WI38 (cell line): ENCODE results near the gene MACROD2.

Experiments
- H3K4me3 ChIP-seq: 2 replicates; pipeline ENCODE4 v1.5.1; 2011; ENCODE audit warnings: low read depth, mild to moderate bottlenecking, control low read depth, low read length
- CTCF ChIP-seq: IDR thresholded peaks from 2 replicates; pipeline ENCODE4 v1.5.1; 2012; ENCODE audit warnings: low read depth, mild to moderate bottlenecking, control low read depth, low read length

The MACROD2 gene

GRCh38 chr20:15422966-15423365, 1427.7 kb downstream of the MACROD2 start:
- no peak for TF ChIP-seq CTCF
- H3K4me3 ChIP-seq, result no peak overlapping the region

DNA sequence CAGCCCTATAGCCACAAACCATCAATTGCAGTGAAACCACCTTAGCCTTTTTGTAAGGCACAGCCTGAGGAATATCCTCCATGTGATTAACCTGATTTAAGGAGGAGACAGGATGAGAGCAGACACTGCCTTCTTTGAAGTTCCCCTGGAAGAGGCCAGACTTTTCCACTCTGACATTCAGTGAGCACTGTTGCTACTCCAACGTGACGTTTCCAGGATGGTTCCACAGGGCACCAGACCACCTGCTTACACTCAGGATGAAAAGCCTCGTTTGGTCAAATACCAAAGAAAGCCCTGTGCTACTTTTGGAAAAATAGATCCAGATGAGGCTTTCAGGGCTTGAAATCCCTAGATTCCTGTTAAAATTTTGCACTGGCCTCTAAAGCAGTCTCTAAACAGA, 1444.2 kb downstream of the MACROD2 start:
- TF ChIP-seq CTCF, result no peak
- H3K4me3 ChIP-seq, result no peak overlapping the region

DNA sequence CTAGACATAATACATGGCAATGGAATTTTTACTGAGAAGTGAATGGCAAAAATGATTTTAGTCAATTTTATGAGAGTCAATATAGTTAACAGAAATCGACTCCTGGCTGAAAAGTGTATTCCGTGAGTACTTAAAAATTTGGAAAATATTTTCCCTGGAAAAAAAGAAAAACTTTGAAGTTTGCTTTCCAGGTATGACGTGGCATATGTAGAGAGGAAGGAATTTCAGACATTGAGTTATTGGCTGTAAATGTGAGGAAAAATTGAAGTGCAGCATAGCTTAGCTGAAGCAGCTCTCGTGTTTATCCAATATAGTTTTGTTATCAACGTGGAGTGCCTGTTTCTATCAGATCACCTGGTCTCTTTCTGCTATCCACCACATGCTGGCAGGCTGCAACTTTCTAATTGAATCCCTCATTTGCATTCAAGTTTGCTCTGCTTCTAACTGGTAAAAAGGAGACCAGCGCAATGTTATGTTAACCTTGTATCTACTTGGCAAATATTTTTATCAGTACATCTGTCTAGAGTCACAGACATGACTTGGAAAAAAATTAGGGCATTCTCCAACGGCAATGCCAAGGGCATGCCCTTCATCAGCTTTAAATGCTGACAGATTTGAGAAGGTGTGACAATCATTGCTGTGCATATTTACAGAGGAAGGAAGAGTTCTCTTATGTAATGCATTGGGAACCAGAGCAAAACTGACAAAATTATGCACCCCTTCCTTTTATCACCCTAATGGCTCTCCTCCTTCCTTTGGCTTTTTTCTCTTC, 1444.9 kb downstream of the MACROD2 start:
- no peak overlapping the region for H3K4me3 ChIP-seq
- TF ChIP-seq CTCF, result no peak

DNA sequence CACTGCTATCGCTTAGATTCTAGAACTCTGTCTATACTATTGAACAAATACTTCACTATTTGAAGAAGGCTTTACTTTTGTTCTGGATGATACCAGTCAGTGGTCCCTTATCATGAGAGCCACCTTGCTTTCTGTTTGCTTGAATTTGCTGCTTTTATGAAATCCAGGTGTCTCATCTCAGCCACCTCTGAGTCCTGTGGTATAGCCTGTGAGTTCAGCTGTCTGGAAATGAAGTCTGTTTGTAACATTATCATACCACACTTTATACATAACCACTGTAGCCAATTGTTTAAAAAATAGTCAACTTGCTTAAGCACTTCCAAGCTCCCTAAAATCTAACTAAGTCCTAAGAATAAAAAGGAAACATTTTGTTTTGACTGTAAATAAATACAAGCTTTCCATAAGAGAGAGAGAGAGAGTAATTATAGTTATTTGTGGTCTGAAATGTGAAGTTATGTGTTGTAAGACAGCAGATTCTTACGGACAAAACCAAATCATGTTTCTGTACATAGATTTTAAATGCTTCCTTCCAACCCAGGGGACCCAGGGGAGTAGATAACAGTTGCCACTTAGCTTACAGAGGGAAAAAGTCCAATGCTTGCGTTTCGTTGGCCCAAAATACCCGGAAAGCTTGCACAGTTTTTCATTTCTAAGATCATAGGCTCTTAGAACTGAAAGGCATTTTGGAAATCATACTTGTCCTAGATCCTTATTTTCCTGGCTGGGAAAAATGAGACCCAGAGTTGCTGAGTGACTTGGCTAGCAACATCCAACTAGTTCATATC, 1449.9 kb downstream of the MACROD2 start:
- no peak for TF ChIP-seq CTCF
- H3K4me3 ChIP-seq, result no peak overlapping the region

GRCh38 chr20:15446373-15446772, 1451.1 kb downstream of the MACROD2 start:
- no peak for TF ChIP-seq CTCF
- H3K4me3 ChIP-seq, result no peak overlapping the region

DNA sequence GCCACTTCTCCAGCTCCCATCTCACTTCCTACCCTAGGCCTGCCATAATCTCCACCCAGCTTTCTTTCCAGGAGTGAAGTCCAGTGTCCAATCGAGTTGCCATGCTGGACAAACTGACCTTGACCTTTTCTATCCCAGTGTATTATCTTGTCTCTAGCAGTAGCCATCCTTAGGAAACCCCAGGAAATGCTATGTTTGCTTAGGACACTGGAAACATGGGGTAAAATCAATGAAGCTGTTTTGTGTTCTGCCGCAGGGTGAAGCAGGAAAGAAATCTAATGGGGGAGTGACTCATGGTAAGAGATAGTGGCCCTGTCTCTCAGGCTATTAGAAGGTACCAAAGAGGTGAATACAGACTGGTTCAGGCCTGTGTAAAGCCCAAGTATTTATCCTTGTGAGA, 1452.2 kb downstream of the MACROD2 start:
- no peak for TF ChIP-seq CTCF
- no peak overlapping the region for H3K4me3 ChIP-seq

GRCh38 chr20:15449061-15449460, 1453.7 kb downstream of the MACROD2 start:
- H3K4me3 ChIP-seq, result no peak overlapping the region
- TF ChIP-seq CTCF, result no peak
